Pons (tissue), 1 donor: ENCODE results near the gene PLA1A.
"Not testable (repeated sequence)": the region's sequence is repeated elsewhere in the genome, so short reads cannot be mapped to it uniquely, and the experiment has no call there.

ENCODE experiments used
- DNase-seq: peaks from one replicate; pipeline ENCODE4 v3.0.0-alpha.2; 2016; ENCODE audit warnings: low spot score

Gene PLA1A

GRCh38 chr3:119662604-119663373 is 65.1 kb downstream of the PLA1A start:
- no peak for DNase-seq

DNA sequence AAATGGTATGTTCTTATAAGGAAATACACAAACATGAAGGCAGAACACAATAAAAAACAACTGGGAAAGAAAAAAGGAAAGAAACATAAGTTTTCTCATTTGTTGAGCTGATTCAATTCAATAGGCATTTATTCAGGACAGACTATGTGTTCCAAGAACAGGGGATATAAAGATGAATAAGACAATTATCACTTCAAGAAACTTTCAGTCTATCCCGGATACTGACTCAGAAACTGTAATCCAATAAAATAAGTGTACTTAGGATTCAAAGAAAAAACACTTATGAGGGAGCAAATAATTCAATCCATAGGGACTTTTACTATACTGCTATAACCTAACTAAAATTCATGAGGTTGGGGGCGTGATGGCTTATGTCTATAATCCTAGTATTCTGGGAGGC is 66.2 kb downstream of the PLA1A start:
- DNase-seq: no peak

DNA sequence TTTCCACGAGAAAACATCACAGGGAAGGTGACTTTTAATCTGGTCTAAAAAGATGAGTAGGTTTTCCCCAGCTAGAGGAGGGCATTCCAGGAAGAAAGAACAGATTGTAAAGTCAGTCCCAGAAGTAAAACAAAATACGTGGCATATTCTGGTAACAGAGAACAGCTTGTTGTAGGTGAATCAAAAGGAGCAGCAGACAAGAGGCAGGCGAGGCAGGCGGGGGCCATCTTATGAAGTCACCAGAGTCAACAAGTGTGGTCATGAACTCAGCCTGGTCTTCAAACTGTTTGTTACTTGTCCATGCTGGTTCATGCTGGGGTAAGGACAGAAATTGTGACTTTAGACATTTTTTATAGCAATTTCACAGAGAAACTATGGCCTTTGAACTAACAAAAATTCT is 66.7 kb downstream of the PLA1A start:
- DNase-seq: no peak

GRCh38 chr3:119664850-119665379 is 67.2 kb downstream of the PLA1A start:
- DNase-seq: no peak

DNA sequence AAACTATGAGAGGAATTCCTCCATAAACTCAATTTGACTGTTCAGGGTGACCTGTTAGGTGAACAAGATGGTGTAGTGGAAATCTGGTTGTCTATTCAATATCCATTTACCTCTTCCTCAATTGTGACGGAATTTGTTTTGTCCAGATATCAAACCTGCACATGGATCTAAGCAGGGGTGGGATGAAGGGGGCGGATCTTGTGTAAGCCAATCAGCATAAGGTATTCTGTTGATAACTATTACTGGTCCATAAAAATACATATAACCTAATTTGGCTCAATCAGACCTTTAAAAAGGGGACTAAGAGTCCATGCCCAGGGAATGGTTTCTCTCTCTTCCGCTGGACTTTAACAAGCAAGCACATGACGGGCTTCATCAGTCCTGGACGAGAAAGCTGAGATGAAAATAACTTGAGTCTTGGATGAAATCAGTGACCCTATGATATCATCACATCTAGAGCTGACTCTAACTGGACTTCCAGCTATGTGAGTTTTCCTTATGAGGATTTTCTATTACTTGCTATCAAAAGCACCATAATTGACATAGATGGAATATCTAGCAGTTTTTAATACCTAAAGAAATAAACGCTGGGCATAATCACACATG is 68.4 kb downstream of the PLA1A start:
- no peak for DNase-seq

DNA sequence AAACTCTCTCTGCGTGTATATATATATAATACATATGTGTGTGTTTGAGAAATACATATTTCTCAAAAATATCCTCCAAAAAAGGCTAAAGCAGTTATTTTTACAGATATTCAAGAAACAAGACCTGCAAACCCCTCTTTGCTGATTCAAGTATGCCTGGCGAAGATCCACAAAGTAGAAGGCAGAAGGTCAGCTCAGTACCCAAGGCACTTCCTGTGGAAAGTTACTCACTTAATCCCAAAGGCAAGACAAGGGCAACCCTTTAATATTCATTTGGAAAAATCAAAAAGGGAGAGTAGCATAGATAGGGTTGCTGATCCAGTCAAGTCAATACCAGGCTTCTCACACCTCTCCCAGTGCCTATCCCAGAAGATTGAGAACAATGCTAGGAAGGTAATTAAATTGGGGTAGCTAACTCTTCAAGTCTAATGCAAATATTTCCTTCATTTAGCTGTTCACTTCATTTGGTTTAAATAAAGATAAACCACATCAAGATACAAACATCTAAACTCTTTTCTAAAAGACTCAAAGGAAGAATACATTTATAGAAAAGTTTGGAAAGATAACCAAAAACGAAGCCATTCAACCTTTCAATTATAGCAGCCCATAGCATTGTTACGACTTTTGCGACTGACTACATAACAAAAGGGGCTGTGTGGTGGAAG is 72.4 kb downstream of the PLA1A start:
- DNase-seq: no peak

DNA sequence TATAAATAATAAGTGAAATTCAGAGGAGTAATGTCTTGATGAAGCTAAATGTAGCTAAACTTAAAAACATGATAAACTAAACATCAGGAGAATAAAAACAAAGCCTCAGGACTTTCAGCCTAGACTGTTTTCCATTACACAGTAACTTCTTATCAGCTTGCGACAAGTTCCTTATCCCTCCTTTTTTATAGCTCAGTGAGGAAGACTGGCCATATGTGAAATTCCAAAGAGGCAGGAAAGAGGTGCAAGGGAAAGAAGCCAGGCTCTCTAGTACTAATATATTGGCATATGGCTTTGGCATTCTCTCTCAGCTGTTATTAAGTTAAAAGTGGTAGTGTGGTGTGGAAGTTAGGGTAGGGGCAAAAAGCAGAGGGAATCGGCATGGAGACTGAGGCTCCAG is 75.1 kb downstream of the PLA1A start:
- no peak for DNase-seq

- DNase-seq: no peak
These were observed 76.2 kb downstream of the PLA1A start for GRCh38 chr3:119673875-119674274.

- no peak for DNase-seq
These were observed 77.6 kb downstream of the PLA1A start for GRCh38 chr3:119675188-119675874.

- DNase-seq: no peak
These were observed 78.3 kb downstream of the PLA1A start for GRCh38 chr3:119676020-119676419.

DNA sequence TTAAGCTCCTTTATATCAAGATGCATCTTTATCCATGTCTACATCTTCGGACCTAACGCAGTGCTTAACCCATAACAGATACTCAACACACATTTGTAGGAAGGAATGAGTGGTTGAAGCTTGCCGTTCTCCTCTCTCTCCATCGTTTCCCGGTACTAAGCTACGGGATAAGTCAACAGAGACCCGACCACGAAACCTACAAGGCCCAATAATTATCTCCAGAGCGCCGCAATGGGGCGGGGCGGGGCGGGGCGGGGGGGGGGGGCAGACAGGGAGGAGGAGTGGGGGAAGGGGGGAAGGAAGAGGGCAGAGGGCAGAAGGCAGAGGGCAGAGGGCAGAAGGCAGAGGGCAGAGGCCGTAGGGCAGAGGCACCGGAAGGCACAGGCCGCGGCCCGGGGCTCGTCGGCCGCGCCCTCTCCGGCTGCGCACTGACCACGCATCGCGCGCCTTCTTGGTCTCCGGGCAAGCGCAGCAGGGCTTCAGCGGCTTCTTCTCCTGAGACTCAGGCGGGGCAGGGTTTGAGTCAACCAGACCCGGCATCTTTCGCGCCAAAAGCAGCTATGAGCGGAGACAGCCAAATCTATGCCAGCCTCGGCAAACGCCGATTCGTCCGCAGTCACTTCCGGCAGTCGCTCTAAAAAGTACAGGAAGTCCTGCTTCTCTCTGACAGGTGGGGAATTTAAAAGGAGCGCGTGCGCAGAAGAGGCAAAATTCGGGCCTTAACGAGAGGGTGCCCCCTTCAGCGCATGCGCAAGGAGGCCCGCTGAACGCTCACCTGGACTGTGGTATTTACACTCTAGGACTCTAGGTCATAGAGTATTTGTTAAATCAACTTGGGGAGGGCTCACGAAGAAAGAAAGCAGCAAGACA is 79.3 kb downstream of the PLA1A start, which contains the start of gene COX17:
TSS of gene COX17 (minus strand) at position 636 of the 870 bp plus-strand sequence. CDS start at position 540, 96 bp downstream.
- peak; percentile 97 for DNase-seq

- no peak for DNase-seq
These were observed 79.9 kb downstream of the PLA1A start for GRCh38 chr3:119677641-119677934.

DNA sequence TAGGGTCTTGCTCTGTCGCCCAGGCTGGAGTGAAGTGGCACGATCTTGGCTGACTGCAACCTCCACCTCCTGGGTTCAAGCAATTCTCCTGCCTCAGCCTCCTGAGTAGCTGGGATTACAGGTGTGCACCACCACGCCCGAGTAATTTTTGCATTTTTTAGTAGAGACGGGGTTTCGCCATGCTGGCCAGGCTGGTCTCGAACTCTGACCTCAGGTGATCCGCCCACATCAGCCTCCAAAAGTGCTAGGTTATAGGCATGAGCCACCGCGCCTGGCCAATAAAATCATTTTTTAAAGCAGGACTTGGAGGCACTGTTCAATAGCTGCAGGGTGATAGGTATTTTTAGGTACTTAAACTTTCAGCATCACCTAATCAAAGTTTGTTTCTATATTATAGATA is 80.5 kb downstream of the PLA1A start:
- not testable (repeated sequence) for DNase-seq
